ENCODE measurements around the gene MADD.

GRCh38 chr11:47345890-47346563 lies 76.1 kb downstream of the MADD start:
- TF ChIP-seq CTCF (conservative IDR thresholded peaks at IDR 0.05 in 1 of 2, IDR thresholded peaks at IDR 0.05 in 1 of 2; ENCODE audit: low read depth in 1 of 2, low read length in 2 of 2) (no peak), EZH2 (IDR thresholded peaks at IDR 0.05; ENCODE audit: low read length, missing control alignments) (no peak)
